NCI-H2227 treated with DMSO at 0.1 percent for 48 hours (cell line): Measurements from ENCODE around the gene ZNF625.
"Not testable (repeated sequence)": the region's sequence is repeated elsewhere in the genome, so short reads cannot be mapped to it uniquely, and the experiment has no call there.

ENCODE experiments used
- DNase-seq: peaks from one replicate; lab custom pipeline; 2025; lab: John Stamatoyannopoulos, UW

The ZNF625 gene

GRCh38 chr19:12137221-12137940 is 19.2 kb downstream of the ZNF625 start:
- DNase-seq, result no peak

- no peak for DNase-seq
Observed at GRCh38 chr19:12133069-12133468, 23.5 kb downstream of the ZNF625 start.

GRCh38 chr19:12126707-12127106 is 29.8 kb downstream of the ZNF625 start:
- no peak for DNase-seq

GRCh38 chr19:12117201-12117970 is 39.1 kb downstream of the ZNF625 start:
- DNase-seq, result no peak

GRCh38 chr19:12113121-12113520 is 43.4 kb downstream of the ZNF625 start:
- DNase-seq, result no peak

- no peak for DNase-seq
Observed at GRCh38 chr19:12112701-12113100, 43.8 kb downstream of the ZNF625 start.

GRCh38 chr19:12111943-12112637 is 44.4 kb downstream of the ZNF625 start:
- DNase-seq, result no peak

- no peak for DNase-seq
Observed at GRCh38 chr19:12111176-12111575, 45.4 kb downstream of the ZNF625 start.

- not testable (repeated sequence) for DNase-seq
Observed at GRCh38 chr19:12103909-12104308, 52.6 kb downstream of the ZNF625 start.

GRCh38 chr19:12098040-12098439 is 58.5 kb downstream of the ZNF625 start:
- DNase-seq, result no peak

- no peak for DNase-seq
Observed at GRCh38 chr19:12095111-12095790, 61.3 kb downstream of the ZNF625 start.
